Stimulated activated CD4-positive, alpha-beta T cell treated with anti-CD3 and anti-CD28 coated beads, Interleukin-12 subunit alpha, Interleukin-12 subunit beta, amount 100 ng/mL, for 24 hours (primary cell): ENCODE measurements around the gene FSTL5.
"Not testable (repeated sequence)": the region's sequence is repeated elsewhere in the genome, so short reads cannot be mapped to it uniquely, and the experiment has no call there.

Experiments used
- DNase-seq, 2 experiments: peaks; one replicate each; pipeline ENCODE4 v3.0.0-alpha.2; 2020; ENCODE audit warnings: low read depth in 2 of 2

The FSTL5 gene

GRCh38 chr4:162163892-162164759 is at the start of gene FSTL5:
TSS of gene FSTL5 (minus strand) at chr4:162164000. CDS start at chr4:162111396, 52,604 bp downstream.
- DNase-seq, result peak; percentile 1 to 22

GRCh38 chr4:162209706-162210105 is 45.9 kb upstream of the FSTL5 start:
- DNase-seq, result no peak

- DNase-seq, result not testable (repeated sequence)
These were observed 39.7 kb upstream of the FSTL5 start for GRCh38 chr4:162203478-162203877.

GRCh38 chr4:162201673-162202072 is 37.9 kb upstream of the FSTL5 start:
- no peak for DNase-seq

- no peak for DNase-seq
These were observed 6.7 kb upstream of the FSTL5 start for GRCh38 chr4:162170509-162170908.

GRCh38 chr4:162164906-162165510 is 1.2 kb upstream of the FSTL5 start:
- DNase-seq, result no peak

GRCh38 chr4:162162672-162163071 is 1.1 kb downstream of the FSTL5 start:
- DNase-seq, result no peak

GRCh38 chr4:162157241-162157640 is 6.6 kb downstream of the FSTL5 start:
- DNase-seq, result no peak

GRCh38 chr4:162154862-162155540 is 8.8 kb downstream of the FSTL5 start:
- no peak for DNase-seq

- no peak for DNase-seq
These were observed 11.9 kb downstream of the FSTL5 start for GRCh38 chr4:162151850-162152249.

GRCh38 chr4:162151386-162151785 is 12.4 kb downstream of the FSTL5 start:
- DNase-seq, result no peak

GRCh38 chr4:162149644-162150043 is 14.2 kb downstream of the FSTL5 start:
- no peak for DNase-seq

- no peak for DNase-seq
These were observed 23.6 kb downstream of the FSTL5 start for GRCh38 chr4:162140051-162140683.

GRCh38 chr4:162139412-162139811 is 24.4 kb downstream of the FSTL5 start:
- no peak for DNase-seq

GRCh38 chr4:162131256-162131655 is 32.5 kb downstream of the FSTL5 start:
- no peak for DNase-seq

- DNase-seq, result no peak
These were observed 37.1 kb downstream of the FSTL5 start for GRCh38 chr4:162126729-162127128.

GRCh38 chr4:162117051-162117450 is 46.7 kb downstream of the FSTL5 start:
- DNase-seq, result no peak

- DNase-seq, result no peak
These were observed 47.6 kb downstream of the FSTL5 start for GRCh38 chr4:162116095-162116779.

GRCh38 chr4:162115333-162115732 is 48.5 kb downstream of the FSTL5 start:
- DNase-seq, result no peak

- no peak for DNase-seq
These were observed 52.7 kb downstream of the FSTL5 start for GRCh38 chr4:162111078-162111477.

- DNase-seq, result no peak
These were observed 59.2 kb downstream of the FSTL5 start for GRCh38 chr4:162104459-162105124.
